Tibial nerve (tissue), 3 donors: Measurements from ENCODE around the gene MCHR1.

ENCODE experiments used
- POLR2A ChIP-seq, 2 donors: fragments of 450-650 bp; IDR thresholded peaks; one replicate each; pipeline ENCODE4 v1.6.1; 2017; ENCODE audit warnings: antibody characterized with exemption in 2 of 2, mild to moderate bottlenecking in 2 of 2, moderate library complexity in 2 of 2
- TF ChIP-seq, protein P1 (sequence below), 5 experiments: fragments of 200-600 bp in 3 of 5; fragments of 450-650 bp in 2 of 5; sonication (generic) in 3 of 5; IDR thresholded peaks; one replicate each; pipeline ENCODE4 v1.5.1; 2016 to 2019; ENCODE audit warnings: antibody characterized with exemption in 5 of 5, mild to moderate bottlenecking in 3 of 5, moderate library complexity in 2 of 5

DNA sequence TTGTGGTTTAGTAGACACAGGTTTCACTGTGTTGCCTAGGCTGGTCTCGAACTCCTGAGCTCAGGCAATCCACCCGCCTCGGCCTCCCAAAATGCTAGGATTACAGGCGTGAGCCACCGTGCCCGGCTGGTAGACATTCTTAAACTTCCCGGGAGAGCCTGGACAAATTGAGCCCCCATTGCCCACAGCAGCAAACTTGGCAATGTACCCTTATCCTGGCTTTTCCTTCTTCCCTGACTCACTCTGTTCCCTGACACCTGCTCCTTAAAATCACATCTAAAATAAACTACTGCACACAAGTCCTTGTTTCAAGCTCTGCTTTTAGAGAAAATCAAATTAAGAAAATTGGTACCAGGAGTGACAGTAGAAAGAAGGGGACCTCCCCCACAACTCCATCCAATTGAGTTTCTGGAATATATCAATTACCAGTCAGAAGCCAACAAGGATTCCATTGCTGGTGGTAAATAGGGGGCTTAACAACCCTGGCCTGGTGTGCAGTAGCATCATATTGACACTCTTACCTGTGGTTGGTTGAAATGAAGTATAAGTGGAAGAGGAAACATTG lies 7.4 kb upstream of the MCHR1 start:
- no peak for TF ChIP-seq POLR2A (IDR thresholded peaks at IDR 0.05)
- TF ChIP-seq, protein P1, sequence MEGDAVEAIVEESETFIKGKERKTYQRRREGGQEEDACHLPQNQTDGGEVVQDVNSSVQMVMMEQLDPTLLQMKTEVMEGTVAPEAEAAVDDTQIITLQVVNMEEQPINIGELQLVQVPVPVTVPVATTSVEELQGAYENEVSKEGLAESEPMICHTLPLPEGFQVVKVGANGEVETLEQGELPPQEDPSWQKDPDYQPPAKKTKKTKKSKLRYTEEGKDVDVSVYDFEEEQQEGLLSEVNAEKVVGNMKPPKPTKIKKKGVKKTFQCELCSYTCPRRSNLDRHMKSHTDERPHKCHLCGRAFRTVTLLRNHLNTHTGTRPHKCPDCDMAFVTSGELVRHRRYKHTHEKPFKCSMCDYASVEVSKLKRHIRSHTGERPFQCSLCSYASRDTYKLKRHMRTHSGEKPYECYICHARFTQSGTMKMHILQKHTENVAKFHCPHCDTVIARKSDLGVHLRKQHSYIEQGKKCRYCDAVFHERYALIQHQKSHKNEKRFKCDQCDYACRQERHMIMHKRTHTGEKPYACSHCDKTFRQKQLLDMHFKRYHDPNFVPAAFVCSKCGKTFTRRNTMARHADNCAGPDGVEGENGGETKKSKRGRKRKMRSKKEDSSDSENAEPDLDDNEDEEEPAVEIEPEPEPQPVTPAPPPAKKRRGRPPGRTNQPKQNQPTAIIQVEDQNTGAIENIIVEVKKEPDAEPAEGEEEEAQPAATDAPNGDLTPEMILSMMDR (IDR thresholded peaks at IDR 0.05): no peak
